Testis (tissue), 3 donors: ENCODE data around the gene UROS. TPM values are rescaled to one million over a fixed set of nuclear protein-coding genes. Genes with fewer than 3 reads are reported as not detected.

Experiments used
- DNase-seq: peaks from one replicate; pipeline ENCODE4 v3.0.0-alpha.2; 2019
- H3K27ac ChIP-seq, 2 donors: fragments of 200-600 bp; sonication (generic); one replicate each; pipeline ENCODE4 v1.5.1; 2019
- H3K27me3 ChIP-seq: fragments of 200-600 bp; sonication (generic); one replicate; pipeline ENCODE4 v1.5.1; 2019
- H3K36me3 ChIP-seq: fragments of 200-600 bp; sonication (generic); one replicate; pipeline ENCODE4 v1.5.1; 2017; ENCODE audit warnings: low read depth; ENCODE audit errors: missing control alignments
- H3K4me1 ChIP-seq: fragments of 200-600 bp; sonication (generic); one replicate; pipeline ENCODE4 v1.5.1; 2019
- H3K4me3 ChIP-seq, 2 donors: fragments of 200-600 bp; sonication (generic); one replicate each; pipeline ENCODE4 v1.5.1; 2017 to 2019
- H3K9me3 ChIP-seq: fragments of 200-600 bp; sonication (generic); one replicate; pipeline ENCODE4 v1.5.1; 2017
- CTCF ChIP-seq, 3 experiments: fragments of 450-650 bp in 2 of 3; fragments of 200-600 bp in 1 of 3; sonication (generic) in 1 of 3; IDR thresholded peaks; one replicate each; pipeline ENCODE4 v1.5.1; 2016 to 2019; ENCODE audit warnings: antibody characterized with exemption in 3 of 3, mild to moderate bottlenecking in 2 of 3, moderate library complexity in 1 of 3
- POLR2A ChIP-seq: fragments of 450-650 bp; IDR thresholded peaks from one replicate; pipeline ENCODE4 v1.6.1; 2017; ENCODE audit warnings: antibody characterized with exemption, mild to moderate bottlenecking, moderate library complexity
- WGBS, 2 donors: methylation state at CpG; one replicate each; pipeline ENCODE4 v1.1.5; 2018; 5-methylcytosine and 5-hydroxymethylcytosine counted together
- intact Hi-C: fragments of 100-400 bp; cut with DNase I; formaldehyde crosslinking; loops from one replicate; pipeline ENCODE4 v1.15.1; 2023; ENCODE audit warnings: low total_unique reads
- polyA plus RNA-seq: library from polyadenylated mRNA; stranded (reverse); fragments of 350-450 nt; fragmentation: Illumina TruSeq; extraction: RNeasy Lipid Tissue Mini Kit (QIAGEN cat#74804); gene quantifications from one replicate; pipeline ENCODE4 v1.2.3, GENCODE V29; 2014; ENCODE audit warnings: low read depth, low replicate concordance; ENCODE audit not compliant: insufficient read depth
- total RNA-seq, 2 donors: library from RNA; depleted of rRNA; stranded (reverse); fragments of >200 nt; gene quantifications; one replicate each; pipeline ENCODE4 v1.2.3, GENCODE V29; 2016

Gene UROS
- total and polyA plus RNA-seq, 3 donors from 2014 or later, result 62.5 to 70.3 (median 69.2) TPM

DNA sequence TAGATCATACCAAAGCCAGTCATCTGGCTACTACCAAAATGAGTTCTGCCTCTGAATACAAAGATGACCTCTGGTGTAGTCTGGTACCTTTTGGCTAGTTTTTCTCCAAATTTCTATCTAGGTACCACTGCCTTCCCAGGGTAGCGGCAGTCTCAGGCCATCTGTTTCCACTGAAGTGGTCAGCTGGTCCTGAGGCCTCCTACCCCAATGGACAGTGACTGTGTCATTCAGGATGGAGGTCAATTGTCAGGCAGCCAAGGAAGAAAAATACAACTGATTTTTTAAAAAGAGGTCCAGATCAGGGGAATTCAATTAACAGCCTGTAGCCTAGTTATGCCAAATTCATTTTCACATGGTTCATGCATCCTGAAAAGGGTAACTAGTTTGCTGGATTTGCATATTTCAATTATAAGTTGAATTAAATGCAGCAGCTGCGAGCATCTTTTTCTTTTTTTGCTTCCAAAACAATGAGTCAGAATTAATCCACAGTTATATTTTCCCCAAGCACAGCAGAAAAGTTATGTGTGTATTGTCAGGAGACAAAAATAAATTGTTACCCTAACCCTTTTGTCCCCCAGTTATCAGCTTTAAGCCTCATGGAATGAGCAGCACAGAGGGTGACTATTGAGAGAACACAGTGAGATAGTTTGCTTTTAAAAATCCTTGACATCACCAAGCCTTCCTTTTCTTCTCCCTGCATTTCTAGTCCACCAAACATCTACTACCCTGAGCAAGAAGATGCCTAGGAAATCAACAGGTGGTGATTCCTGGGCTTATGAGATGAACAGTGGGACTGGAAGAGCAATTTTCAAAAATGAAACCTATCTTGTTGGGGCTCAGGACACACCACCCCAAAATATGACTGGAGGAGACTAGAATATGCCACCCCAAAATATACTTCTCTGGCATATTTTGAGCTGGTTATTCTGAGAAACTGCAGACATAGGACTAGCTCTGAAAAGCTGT is 28.0 kb upstream of the UROS start:
- H3K36me3 ChIP-seq, result no peaks in the 10 kb centered on the region
- no peak overlapping the region for H3K27ac ChIP-seq
- DNase-seq, result no peak
- no peaks in the 10 kb centered on the region for H3K27me3 ChIP-seq
- intact Hi-C loops, result no loop called here
- TF ChIP-seq POLR2A, result no peak
- no peak for TF ChIP-seq CTCF (IDR thresholded peaks at IDR 0.05)
- WGBS, 2 donors, result 68 to 72% methylated on average over 2 of the region's 2 CpGs
- peaks cover 11% of the 10 kb centered on the region for H3K4me1 ChIP-seq
- no peaks in the 10 kb centered on the region for H3K9me3 ChIP-seq
- no peak overlapping the region for H3K4me3 ChIP-seq

DNA sequence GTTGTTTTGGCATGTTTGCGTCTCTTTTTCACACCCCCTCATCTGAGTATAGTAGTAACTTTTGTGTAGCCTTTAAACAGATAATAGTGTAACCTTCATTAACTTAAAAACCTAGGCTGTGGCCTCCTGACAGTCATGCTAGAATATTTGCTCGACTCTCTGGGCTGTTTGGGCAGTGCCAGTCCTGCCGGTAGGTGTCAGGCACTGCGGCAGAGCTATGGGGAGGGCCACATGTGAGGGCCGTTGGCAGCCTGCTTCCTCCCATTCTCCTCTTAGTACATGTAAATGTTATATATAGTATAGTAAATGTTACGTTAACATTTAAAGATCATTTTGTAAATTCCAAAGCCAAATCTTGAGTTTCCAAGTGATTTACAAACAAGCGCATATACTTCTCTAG is 26.4 kb upstream of the UROS start:
- 62 to 65% methylated on average over 6 to 7 of the region's 7 CpGs for WGBS, 2 donors
- no peak overlapping the region for H3K27ac ChIP-seq
- no peaks in the 10 kb centered on the region for H3K9me3 ChIP-seq
- DNase-seq, result peak; percentile 33
- no peaks in the 10 kb centered on the region for H3K36me3 ChIP-seq
- H3K4me3 ChIP-seq, result no peak overlapping the region
- intact Hi-C loops, result no loop called here
- peaks cover 26% of the 10 kb centered on the region for H3K4me1 ChIP-seq
- no peaks in the 10 kb centered on the region for H3K27me3 ChIP-seq
- TF ChIP-seq POLR2A, result no peak
- TF ChIP-seq CTCF (IDR thresholded peaks at IDR 0.05), result peak in 1 of 3 experiments; percentile 19

GRCh38 chr10:125848857-125849256 is 25.8 kb upstream of the UROS start:
- no peaks in the 10 kb centered on the region for H3K27me3 ChIP-seq
- TF ChIP-seq POLR2A (no peak), CTCF (IDR thresholded peaks at IDR 0.05) (no peak)
- H3K4me1 ChIP-seq, result peaks cover 32% of the 10 kb centered on the region
- WGBS, 2 donors, result 78 to 83% methylated on average over 2 of the region's 2 CpGs
- no peaks in the 10 kb centered on the region for H3K36me3 ChIP-seq
- no peak overlapping the region for H3K4me3 ChIP-seq
- intact Hi-C loops, result no loop called here
- H3K27ac ChIP-seq, result no peak overlapping the region
- no peaks in the 10 kb centered on the region for H3K9me3 ChIP-seq
- DNase-seq, result no peak

GRCh38 chr10:125848371-125848770 is 25.3 kb upstream of the UROS start:
- TF ChIP-seq CTCF (IDR thresholded peaks at IDR 0.05), result no peak
- TF ChIP-seq POLR2A, result no peak
- no peaks in the 10 kb centered on the region for H3K9me3 ChIP-seq
- peaks cover 36% of the 10 kb centered on the region for H3K4me1 ChIP-seq
- no peak overlapping the region for H3K27ac ChIP-seq
- H3K36me3 ChIP-seq, result no peaks in the 10 kb centered on the region
- no peaks in the 10 kb centered on the region for H3K27me3 ChIP-seq
- no peak overlapping the region for H3K4me3 ChIP-seq
- DNase-seq, result no peak
- intact Hi-C loops, result no loop called here
- WGBS, 2 donors, result 71 to 83% methylated on average over 2 of the region's 2 CpGs
